ENCODE results near the gene DOCK2. TPM values are rescaled to one million over a fixed set of nuclear protein-coding genes. Genes with fewer than 3 reads are reported as not detected.
"Not testable (repeated sequence)": the region's sequence is repeated elsewhere in the genome, so short reads cannot be mapped to it uniquely, and the experiment has no call there.

Gene DOCK2
- total and polyA plus RNA-seq, 12 donors, result 3.3 to 59.5 (median 21.0) TPM

DNA sequence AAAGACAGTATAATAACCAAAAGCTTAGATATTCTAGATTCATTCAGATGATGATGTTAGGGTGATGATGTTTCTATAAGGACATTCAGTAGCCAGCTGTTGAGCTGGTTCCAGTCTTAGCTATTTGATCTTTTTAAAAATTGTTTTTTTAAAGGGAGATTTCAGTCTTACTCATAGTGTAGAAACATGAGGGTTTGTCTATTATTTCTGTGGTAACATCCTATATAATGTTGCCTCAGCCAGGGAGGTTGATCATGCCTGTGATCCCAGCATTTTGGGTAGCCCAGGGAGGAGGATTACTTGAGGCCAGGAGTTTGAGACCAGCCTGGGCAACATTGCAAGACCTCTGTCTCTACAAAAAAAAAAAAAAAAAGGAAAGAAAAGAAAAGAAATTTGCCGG is 167.8 kb downstream of the DOCK2 start:
- intact Hi-C loops (cut with DNase I), result no loop called here
- Histone ChIP-seq H3K4me1 (replicated peaks in 1 of 2) (no peaks in the 10 kb centered on the region), H3K9me3 (replicated peaks in 1 of 3) (no peaks in the 10 kb centered on the region), H3K27me3 (no peaks in the 10 kb centered on the region), H3K36me3 (replicated peaks in 1 of 2) (no peaks in the 10 kb centered on the region), H3K27ac (no peak overlapping the region), H3K4me3 (no peak overlapping the region)
- DNase-seq, result no peak
- WGBS, 4 donors, result 75 to 95% (median 85%) methylated on average over 1 of the region's 1 CpG
- no peak for TF ChIP-seq POLR2A (IDR thresholded peaks at IDR 0.05)
- TF ChIP-seq, protein P1, sequence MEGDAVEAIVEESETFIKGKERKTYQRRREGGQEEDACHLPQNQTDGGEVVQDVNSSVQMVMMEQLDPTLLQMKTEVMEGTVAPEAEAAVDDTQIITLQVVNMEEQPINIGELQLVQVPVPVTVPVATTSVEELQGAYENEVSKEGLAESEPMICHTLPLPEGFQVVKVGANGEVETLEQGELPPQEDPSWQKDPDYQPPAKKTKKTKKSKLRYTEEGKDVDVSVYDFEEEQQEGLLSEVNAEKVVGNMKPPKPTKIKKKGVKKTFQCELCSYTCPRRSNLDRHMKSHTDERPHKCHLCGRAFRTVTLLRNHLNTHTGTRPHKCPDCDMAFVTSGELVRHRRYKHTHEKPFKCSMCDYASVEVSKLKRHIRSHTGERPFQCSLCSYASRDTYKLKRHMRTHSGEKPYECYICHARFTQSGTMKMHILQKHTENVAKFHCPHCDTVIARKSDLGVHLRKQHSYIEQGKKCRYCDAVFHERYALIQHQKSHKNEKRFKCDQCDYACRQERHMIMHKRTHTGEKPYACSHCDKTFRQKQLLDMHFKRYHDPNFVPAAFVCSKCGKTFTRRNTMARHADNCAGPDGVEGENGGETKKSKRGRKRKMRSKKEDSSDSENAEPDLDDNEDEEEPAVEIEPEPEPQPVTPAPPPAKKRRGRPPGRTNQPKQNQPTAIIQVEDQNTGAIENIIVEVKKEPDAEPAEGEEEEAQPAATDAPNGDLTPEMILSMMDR (IDR thresholded peaks at IDR 0.05), result no peak

GRCh38 chr5:169805527-169805934 is 168.5 kb downstream of the DOCK2 start:
- Histone ChIP-seq H3K4me1 (replicated peaks in 1 of 2) (no peaks in the 10 kb centered on the region), H3K27ac (no peak overlapping the region), H3K27me3 (no peaks in the 10 kb centered on the region), H3K36me3 (replicated peaks in 1 of 2) (no peaks in the 10 kb centered on the region), H3K4me3 (no peak overlapping the region), H3K9me3 (replicated peaks in 1 of 3) (no peaks in the 10 kb centered on the region)
- intact Hi-C loops (cut with DNase I), result no loop called here
- 55 to 74% (median 63%) methylated on average over 5 of the region's 5 CpGs for WGBS, 4 donors
- DNase-seq, result no peak
- TF ChIP-seq, protein P1 (IDR thresholded peaks at IDR 0.05), result no peak
- TF ChIP-seq POLR2A (IDR thresholded peaks at IDR 0.05), result no peak

DNA sequence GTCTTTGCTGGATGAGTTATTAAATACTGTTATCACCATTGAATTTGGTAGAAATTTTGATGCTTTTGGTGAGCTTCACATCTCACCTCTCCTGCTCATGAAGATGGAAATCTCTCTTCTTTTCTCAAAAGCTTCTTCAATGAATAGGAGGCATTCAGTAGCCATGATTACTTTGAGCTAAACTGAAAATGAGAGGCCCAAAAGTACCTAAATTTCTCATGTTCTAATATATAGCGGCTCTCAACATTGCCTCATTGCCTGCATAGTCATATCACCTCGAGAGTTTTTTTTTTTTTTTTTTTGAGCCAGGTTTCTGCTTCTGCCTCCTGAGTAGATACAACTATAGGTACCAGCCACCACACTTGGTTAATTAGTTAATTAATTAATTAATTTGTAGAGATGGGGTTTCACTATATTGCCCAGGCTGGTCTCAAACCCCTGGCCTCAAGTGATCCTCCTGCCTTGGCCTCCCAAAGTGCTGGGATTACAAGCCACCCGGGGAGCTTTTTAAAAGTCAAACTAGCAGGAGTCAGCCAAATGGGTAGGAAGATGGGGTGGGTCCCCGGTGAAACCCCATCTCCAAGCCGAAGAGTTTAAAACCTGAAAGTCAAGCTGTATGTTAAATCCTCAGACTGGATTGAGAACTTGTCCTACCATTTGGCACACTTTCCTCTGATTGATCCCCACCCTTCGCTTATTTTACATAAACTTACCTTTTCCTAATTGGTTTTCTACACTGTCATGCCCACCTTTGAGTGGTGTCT is 169.0 kb downstream of the DOCK2 start:
- Histone ChIP-seq H3K27me3 (no peaks in the 10 kb centered on the region), H3K36me3 (replicated peaks in 1 of 2) (no peaks in the 10 kb centered on the region), H3K4me1 (replicated peaks in 1 of 2) (no peaks in the 10 kb centered on the region), H3K27ac (no peak overlapping the region), H3K9me3 (replicated peaks in 1 of 3) (no peaks in the 10 kb centered on the region), H3K4me3 (no peak overlapping the region)
- intact Hi-C loops (cut with DNase I), result no loop called here
- WGBS, 4 donors, result 82 to 87% (median 84%) methylated on average over 6 of the region's 6 CpGs
- TF ChIP-seq, protein P1 (IDR thresholded peaks at IDR 0.05), result no peak
- no peak for TF ChIP-seq POLR2A (IDR thresholded peaks at IDR 0.05)
- DNase-seq, result no peak

DNA sequence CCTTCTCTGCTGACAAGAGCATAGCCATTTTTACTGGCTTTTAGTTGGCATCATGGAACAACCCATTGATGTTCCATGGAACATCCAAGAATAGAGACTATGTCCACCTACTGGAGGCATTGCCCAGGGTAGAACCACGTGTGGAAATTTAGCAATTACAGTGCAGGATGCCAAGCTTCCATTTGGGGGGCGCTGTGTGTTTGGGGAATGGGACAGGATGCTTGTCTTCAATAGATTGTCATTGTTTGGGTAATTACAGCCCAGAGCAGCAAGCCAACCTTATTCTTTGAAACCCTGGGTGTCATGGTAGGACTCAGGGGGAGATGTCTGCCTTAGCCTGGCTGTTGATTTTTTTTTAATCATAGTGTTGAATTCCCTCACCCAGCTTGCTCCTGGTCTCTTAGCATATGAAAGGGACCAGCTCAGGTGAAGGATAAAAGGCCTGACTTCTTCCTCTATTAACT is 171.1 kb downstream of the DOCK2 start:
- Histone ChIP-seq H3K4me3 (no peak overlapping the region), H3K9me3 (replicated peaks in 1 of 3) (no peaks in the 10 kb centered on the region), H3K4me1 (replicated peaks in 1 of 2) (no peaks in the 10 kb centered on the region), H3K27me3 (no peaks in the 10 kb centered on the region), H3K36me3 (replicated peaks in 1 of 2) (no peaks in the 10 kb centered on the region), H3K27ac (no peak overlapping the region)
- 55 to 68% (median 60%) methylated on average over 2 of the region's 2 CpGs for WGBS, 4 donors
- no peak for DNase-seq
- intact Hi-C loops (cut with DNase I), result no loop called here
- no peak for TF ChIP-seq POLR2A (IDR thresholded peaks at IDR 0.05)
- TF ChIP-seq, protein P1 (IDR thresholded peaks at IDR 0.05), result no peak

- H3K27ac ChIP-seq; H3K9me3 ChIP-seq (replicated peaks in 1 of 3); DNase-seq; H3K27me3 ChIP-seq; H3K4me1 ChIP-seq (replicated peaks in 1 of 2); H3K36me3 ChIP-seq (replicated peaks in 1 of 2); H3K4me3 ChIP-seq; intact Hi-C loops (cut with DNase I): not testable (repeated sequence)
- 88 to 95% (median 91%) methylated on average over 3 of the region's 3 CpGs for WGBS, 4 donors
Measured at GRCh38 chr5:169808880-169809279, 171.8 kb downstream of the DOCK2 start.

Measured in adrenal gland (tissue), 12 donors.